Esophagus muscularis mucosa (tissue), 4 donors: ENCODE results near the gene SLC36A4. TPM values are rescaled to one million over a fixed set of nuclear protein-coding genes. Genes with fewer than 3 reads are reported as not detected.

Experiments
- small RNA-seq, 3 donors: library from RNA; depleted of rRNA; stranded (forward); fragments of <200 nt; gene quantifications; one replicate each; pipeline ENCODE3, GENCODE V24; 2016
- total RNA-seq, 4 donors: library from RNA; depleted of rRNA; stranded (reverse); fragments of >200 nt; gene quantifications; one replicate each; pipeline versions ENCODE4 v1.1.0 to v1.2.1, GENCODE V29; 2016

SLC36A4 gene
- total RNA-seq, 4 donors from 2014 or later, result 10.9 to 19.9 (median 17.7) TPM

Small RNA genes within 50 kb of the gene (small RNA-seq; reads per million reads assigned to genes)
- 0 to 0.08 (median 0) reads per million in 3 donors for gene AP003072.1

Other genes with a start within 250 kb of the SLC36A4 start
- gene MTNR1B, start 228.3 kb downstream of the SLC36A4 start, total RNA-seq, result not detected
- not detected for gene DEUP1, start 132.8 kb upstream of the SLC36A4 start, total RNA-seq